GM13976 (cell line): Measurements from ENCODE around the gene YEATS2.

Experiments used
- DNase-seq: peaks from one replicate; pipeline ENCODE4 v3.0.0; 2012; ENCODE audit warnings: low spot score
- CTCF ChIP-seq: IDR thresholded peaks from 2 replicates; pipeline ENCODE4 v1.5.1; 2012; ENCODE audit warnings: borderline replicate concordance, mild to moderate bottlenecking; ENCODE audit not compliant: insufficient read depth; ENCODE audit errors: extremely low read depth, missing control alignments, control extremely low read depth
- in situ Hi-C: fragments of 300-500 bp; cut with MboI; formaldehyde crosslinking; loops from one replicate; pipeline ENCODE4 v1.12.0; 2022; ENCODE audit warnings: low sequenced_read_pairs, mixed read lengths, inconsistent platforms; ENCODE audit not compliant: unreplicated experiment

The YEATS2 gene

GRCh38 chr3:183844606-183845005 lies 147.0 kb downstream of the YEATS2 start:
- DNase-seq = no peak
- in situ Hi-C loops = no loop called here
- no peak for TF ChIP-seq CTCF

- no peak for DNase-seq
- no peak for TF ChIP-seq CTCF
- in situ Hi-C loops = no loop called here
Measured at GRCh38 chr3:183845090-183845489, 147.5 kb downstream of the YEATS2 start.

GRCh38 chr3:183845608-183846288 lies 148.2 kb downstream of the YEATS2 start:
- TF ChIP-seq CTCF = no peak
- no peak for DNase-seq
- in situ Hi-C loops = no loop called here

GRCh38 chr3:183854318-183855035 lies 156.9 kb downstream of the YEATS2 start:
- in situ Hi-C loops = no loop called here
- no peak for DNase-seq
- TF ChIP-seq CTCF = no peak

- no peak for TF ChIP-seq CTCF
- no peak for DNase-seq
- in situ Hi-C loops = no loop called here
Measured at GRCh38 chr3:183857863-183858262, 160.3 kb downstream of the YEATS2 start.
